ENCODE measurements around the gene BCHE.

GRCh38 chr3:165797551-165797950, 39.7 kb downstream of the BCHE start:
- TF ChIP-seq EZH2 (IDR thresholded peaks at IDR 0.05; ENCODE audit: borderline replicate concordance, low read depth, low read length, severe bottlenecking) (no peak), CTCF (IDR thresholded peaks at IDR 0.05; ENCODE audit: borderline replicate concordance, extremely low read depth, low read length, poor library complexity, severe bottlenecking) (no peak)
